NCI-H1092 treated with DMSO at 0.1 percent for 48 hours (cell line): ENCODE results near the gene OTUD3.
"Not testable (repeated sequence)": the region's sequence is repeated elsewhere in the genome, so short reads cannot be mapped to it uniquely, and the experiment has no call there.

ENCODE experiments used
- DNase-seq: peaks from one replicate; lab custom pipeline; 2025; lab: John Stamatoyannopoulos, UW

OTUD3 gene

GRCh38 chr1:19882111-19883071, at the start of gene OTUD3:
Gene OTUD3, plus strand, starts transcription at chr1:19882395. Its CDS starts 119 bp downstream, at chr1:19882514.
- peak; percentile 99 for DNase-seq

GRCh38 chr1:19835578-19835977, 46.6 kb upstream of the OTUD3 start:
- no peak for DNase-seq

- DNase-seq, result no peak
These were observed 44.3 kb upstream of the OTUD3 start for GRCh38 chr1:19837866-19838265.

- DNase-seq, result no peak
These were observed 42.0 kb upstream of the OTUD3 start for GRCh38 chr1:19840228-19840627.

- no peak for DNase-seq
These were observed 37.3 kb upstream of the OTUD3 start for GRCh38 chr1:19844731-19845495.

GRCh38 chr1:19845555-19845954, 36.6 kb upstream of the OTUD3 start:
- no peak for DNase-seq

- DNase-seq, result no peak
These were observed 35.9 kb upstream of the OTUD3 start for GRCh38 chr1:19846338-19846737.

- not testable (repeated sequence) for DNase-seq
These were observed 34.9 kb upstream of the OTUD3 start for GRCh38 chr1:19847334-19847733.

- not testable (repeated sequence) for DNase-seq
These were observed 32.9 kb upstream of the OTUD3 start for GRCh38 chr1:19849307-19849706.

GRCh38 chr1:19850214-19850613, 32.0 kb upstream of the OTUD3 start:
- no peak for DNase-seq

- no peak for DNase-seq
These were observed 30.2 kb upstream of the OTUD3 start for GRCh38 chr1:19852036-19852435.

GRCh38 chr1:19854866-19855265, 27.3 kb upstream of the OTUD3 start:
- no peak for DNase-seq

GRCh38 chr1:19858893-19859292, 23.3 kb upstream of the OTUD3 start:
- no peak for DNase-seq

GRCh38 chr1:19859876-19860275, 22.3 kb upstream of the OTUD3 start:
- DNase-seq, result no peak

- DNase-seq, result no peak
These were observed 21.8 kb upstream of the OTUD3 start for GRCh38 chr1:19860418-19860817.

- DNase-seq, result no peak
These were observed 21.2 kb upstream of the OTUD3 start for GRCh38 chr1:19861034-19861433.

- DNase-seq, result no peak
These were observed 20.2 kb upstream of the OTUD3 start for GRCh38 chr1:19861842-19862530.

- no peak for DNase-seq
These were observed 19.3 kb upstream of the OTUD3 start for GRCh38 chr1:19862944-19863343.

GRCh38 chr1:19864570-19865160, 17.5 kb upstream of the OTUD3 start:
- DNase-seq, result no peak

GRCh38 chr1:19866029-19866428, 16.2 kb upstream of the OTUD3 start:
- DNase-seq, result no peak

GRCh38 chr1:19866758-19867157, 15.4 kb upstream of the OTUD3 start:
- no peak for DNase-seq

- not testable (repeated sequence) for DNase-seq
These were observed 13.6 kb upstream of the OTUD3 start for GRCh38 chr1:19868575-19868974.
